ENCODE data around the gene SKIDA1.

Gene SKIDA1

DNA sequence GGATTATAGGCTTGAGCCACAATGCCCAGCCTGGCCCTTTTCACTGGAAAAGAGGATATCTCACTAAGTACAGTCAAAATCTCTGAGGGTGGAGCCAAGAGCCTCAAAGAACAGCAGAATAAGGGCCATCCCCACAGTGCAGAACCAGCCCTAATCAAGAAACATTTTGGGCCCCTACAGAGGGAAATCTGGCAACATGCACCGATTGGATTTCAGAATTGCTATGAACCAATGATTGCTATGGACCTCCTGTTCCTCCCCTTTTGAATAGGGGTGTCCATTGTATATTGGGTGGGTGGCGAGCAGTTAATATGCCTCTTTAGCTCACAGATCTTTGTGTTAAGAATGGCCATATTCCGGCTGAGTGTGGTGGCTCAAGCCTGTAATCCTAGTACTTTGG lies 42.7 kb downstream of the SKIDA1 start:
- H3K4me3 ChIP-seq (ENCODE audit: low read depth in 1 of 5, low read length in 5 of 5): no peak overlapping the region
- H3K27me3 ChIP-seq (ENCODE audit: control insufficient read depth in 5 of 5, insufficient read depth in 4 of 5, low read length in 5 of 5): no peaks in the 10 kb centered on the region
- H3K36me3 ChIP-seq (ENCODE audit: control insufficient read depth in 5 of 5, insufficient read depth in 5 of 5, low read length in 5 of 5): no peaks in the 10 kb centered on the region
- no peak overlapping the region for H3K9ac ChIP-seq (ENCODE audit: low read length in 5 of 5)
- H3K9me3 ChIP-seq (ENCODE audit: control insufficient read depth in 5 of 5, low read length in 5 of 5): peaks cover 0 to 2% (median 0%) of the 10 kb centered on the region in 5 donors
- no peaks in the 10 kb centered on the region for H3K4me1 ChIP-seq (ENCODE audit: control insufficient read depth in 5 of 5, insufficient read depth in 5 of 5, low read length in 5 of 5)
- no peak overlapping the region for H3K27ac ChIP-seq (ENCODE audit: low read depth, low read length)

DNA sequence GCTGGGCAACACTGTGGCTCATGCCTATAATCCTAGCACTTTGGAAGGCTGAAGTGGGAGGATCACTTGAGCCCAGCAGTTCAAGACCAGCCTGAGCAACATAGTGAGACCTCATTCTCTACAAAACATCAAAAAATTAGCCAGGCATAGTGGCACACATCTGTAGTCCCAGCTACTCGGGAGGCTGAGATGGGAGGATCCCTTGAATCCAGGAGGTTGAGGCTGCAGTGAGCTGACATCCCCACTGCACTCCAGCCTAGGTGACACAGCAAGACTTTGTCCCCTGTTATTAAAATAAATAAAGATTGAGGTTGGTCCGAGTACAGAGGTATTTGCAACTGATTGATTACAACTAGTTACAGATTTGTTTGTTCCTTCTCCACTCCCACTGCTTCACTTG lies 44.1 kb downstream of the SKIDA1 start:
- Histone ChIP-seq H3K36me3 (ENCODE audit: control insufficient read depth in 5 of 5, insufficient read depth in 5 of 5, low read length in 5 of 5) (no peaks in the 10 kb centered on the region), H3K27me3 (ENCODE audit: control insufficient read depth in 5 of 5, insufficient read depth in 4 of 5, low read length in 5 of 5) (no peaks in the 10 kb centered on the region), H3K27ac (ENCODE audit: low read depth, low read length) (no peak overlapping the region), H3K4me1 (ENCODE audit: control insufficient read depth in 5 of 5, insufficient read depth in 5 of 5, low read length in 5 of 5) (no peaks in the 10 kb centered on the region), H3K9me3 (ENCODE audit: control insufficient read depth in 5 of 5, low read length in 5 of 5) (peaks cover 0 to 2% (median 0%) of the 10 kb centered on the region in 5 donors), H3K9ac (ENCODE audit: low read length in 5 of 5) (no peak overlapping the region), H3K4me3 (ENCODE audit: low read depth in 1 of 5, low read length in 5 of 5) (no peak overlapping the region)

GRCh38 chr10:21479570-21480315 lies 45.7 kb downstream of the SKIDA1 start:
- Histone ChIP-seq H3K27me3 (ENCODE audit: control insufficient read depth in 5 of 5, insufficient read depth in 4 of 5, low read length in 5 of 5) (no peaks in the 10 kb centered on the region), H3K36me3 (ENCODE audit: control insufficient read depth in 5 of 5, insufficient read depth in 5 of 5, low read length in 5 of 5) (no peaks in the 10 kb centered on the region), H3K27ac (ENCODE audit: low read depth, low read length) (no peak overlapping the region), H3K4me1 (ENCODE audit: control insufficient read depth in 5 of 5, insufficient read depth in 5 of 5, low read length in 5 of 5) (no peaks in the 10 kb centered on the region), H3K9ac (ENCODE audit: low read length in 5 of 5) (no peak overlapping the region), H3K9me3 (ENCODE audit: control insufficient read depth in 5 of 5, low read length in 5 of 5) (peaks cover 0 to 2% (median 0%) of the 10 kb centered on the region in 5 donors), H3K4me3 (ENCODE audit: low read depth in 1 of 5, low read length in 5 of 5) (no peak overlapping the region)

- Histone ChIP-seq H3K36me3 (ENCODE audit: control insufficient read depth in 5 of 5, insufficient read depth in 5 of 5, low read length in 5 of 5) (no peaks in the 10 kb centered on the region), H3K4me1 (ENCODE audit: control insufficient read depth in 5 of 5, insufficient read depth in 5 of 5, low read length in 5 of 5) (no peaks in the 10 kb centered on the region), H3K27ac (ENCODE audit: low read depth, low read length) (no peak overlapping the region), H3K9ac (ENCODE audit: low read length in 5 of 5) (no peak overlapping the region), H3K27me3 (ENCODE audit: control insufficient read depth in 5 of 5, insufficient read depth in 4 of 5, low read length in 5 of 5) (no peaks in the 10 kb centered on the region), H3K9me3 (ENCODE audit: control insufficient read depth in 5 of 5, low read length in 5 of 5) (no peaks in the 10 kb centered on the region), H3K4me3 (ENCODE audit: low read depth in 1 of 5, low read length in 5 of 5) (no peak overlapping the region)
Observed at GRCh38 chr10:21475393-21475792, 50.1 kb downstream of the SKIDA1 start.

DNA sequence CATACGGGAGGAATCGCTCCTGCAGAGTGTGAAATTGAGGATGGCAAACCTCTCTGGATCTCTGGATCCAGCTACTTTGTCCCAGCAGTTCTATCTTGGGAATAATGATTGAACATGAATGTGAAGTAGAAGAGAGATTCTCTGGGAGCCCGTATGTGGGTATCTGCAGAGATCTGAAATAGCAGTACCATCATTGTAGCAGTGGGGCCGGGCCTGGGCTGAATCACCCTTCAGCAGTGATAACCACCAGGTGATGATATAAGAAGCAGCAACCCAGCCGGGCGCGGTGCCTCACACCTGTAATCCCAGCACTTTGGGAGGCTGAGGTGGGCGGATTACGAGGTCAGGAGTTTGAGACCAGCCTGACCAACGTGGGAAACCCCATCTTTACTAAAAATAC lies 51.9 kb downstream of the SKIDA1 start:
- H3K9ac ChIP-seq (ENCODE audit: low read length in 5 of 5): no peak overlapping the region
- H3K27ac ChIP-seq (ENCODE audit: low read depth, low read length): no peak overlapping the region
- no peaks in the 10 kb centered on the region for H3K36me3 ChIP-seq (ENCODE audit: control insufficient read depth in 5 of 5, insufficient read depth in 5 of 5, low read length in 5 of 5)
- H3K4me3 ChIP-seq (ENCODE audit: low read depth in 1 of 5, low read length in 5 of 5): no peak overlapping the region
- H3K9me3 ChIP-seq (ENCODE audit: control insufficient read depth in 5 of 5, low read length in 5 of 5): no peaks in the 10 kb centered on the region
- no peaks in the 10 kb centered on the region for H3K4me1 ChIP-seq (ENCODE audit: control insufficient read depth in 5 of 5, insufficient read depth in 5 of 5, low read length in 5 of 5)
- no peaks in the 10 kb centered on the region for H3K27me3 ChIP-seq (ENCODE audit: control insufficient read depth in 5 of 5, insufficient read depth in 4 of 5, low read length in 5 of 5)

DNA sequence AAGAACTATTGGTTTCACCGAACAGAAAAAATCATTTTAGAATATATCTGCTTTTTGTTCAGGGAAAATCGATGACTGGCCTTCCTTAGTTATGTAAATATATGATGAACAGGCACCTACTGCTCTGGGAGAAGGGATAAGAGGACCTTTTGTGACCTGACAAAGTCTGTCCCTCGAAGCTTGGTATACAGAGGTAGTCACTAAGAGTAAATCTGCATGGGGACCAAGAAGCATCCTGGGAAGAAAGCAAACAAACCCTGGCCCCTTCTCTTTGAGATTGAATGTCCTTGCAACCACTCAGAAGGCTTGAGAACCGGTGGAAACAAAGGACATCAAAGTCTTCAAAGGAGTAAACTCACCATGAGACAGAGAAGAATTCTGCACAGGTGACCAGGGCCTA lies 52.3 kb downstream of the SKIDA1 start:
- no peak overlapping the region for H3K9ac ChIP-seq (ENCODE audit: low read length in 5 of 5)
- H3K4me1 ChIP-seq (ENCODE audit: control insufficient read depth in 5 of 5, insufficient read depth in 5 of 5, low read length in 5 of 5): no peaks in the 10 kb centered on the region
- no peaks in the 10 kb centered on the region for H3K9me3 ChIP-seq (ENCODE audit: control insufficient read depth in 5 of 5, low read length in 5 of 5)
- H3K36me3 ChIP-seq (ENCODE audit: control insufficient read depth in 5 of 5, insufficient read depth in 5 of 5, low read length in 5 of 5): no peaks in the 10 kb centered on the region
- no peaks in the 10 kb centered on the region for H3K27me3 ChIP-seq (ENCODE audit: control insufficient read depth in 5 of 5, insufficient read depth in 4 of 5, low read length in 5 of 5)
- H3K27ac ChIP-seq (ENCODE audit: low read depth, low read length): no peak overlapping the region
- no peak overlapping the region for H3K4me3 ChIP-seq (ENCODE audit: low read depth in 1 of 5, low read length in 5 of 5)

DNA sequence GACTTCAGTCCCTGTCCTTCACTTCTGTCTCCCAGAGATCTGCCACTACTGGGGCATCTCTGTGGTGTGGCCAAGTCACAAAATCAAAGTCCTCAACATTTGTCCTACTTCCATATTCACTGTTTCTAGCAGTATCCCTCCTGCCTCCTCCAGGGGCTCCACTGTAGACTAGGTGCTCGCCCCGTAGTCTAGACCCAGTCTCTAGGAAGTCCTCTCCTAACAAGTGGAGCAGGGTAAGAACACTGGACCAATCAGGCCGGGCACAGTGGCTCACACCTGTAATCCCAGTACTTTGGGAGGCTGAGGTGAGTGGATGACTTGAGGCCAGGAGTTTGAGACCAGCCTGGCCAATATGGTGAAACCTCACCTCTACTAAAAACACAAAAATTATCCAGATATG lies 57.4 kb downstream of the SKIDA1 start:
- no peaks in the 10 kb centered on the region for H3K27me3 ChIP-seq (ENCODE audit: control insufficient read depth in 5 of 5, insufficient read depth in 4 of 5, low read length in 5 of 5)
- H3K27ac ChIP-seq (ENCODE audit: low read depth, low read length): no peak overlapping the region
- H3K36me3 ChIP-seq (ENCODE audit: control insufficient read depth in 5 of 5, insufficient read depth in 5 of 5, low read length in 5 of 5): no peaks in the 10 kb centered on the region
- H3K9me3 ChIP-seq (ENCODE audit: control insufficient read depth in 5 of 5, low read length in 5 of 5): no peaks in the 10 kb centered on the region
- H3K4me1 ChIP-seq (ENCODE audit: control insufficient read depth in 5 of 5, insufficient read depth in 5 of 5, low read length in 5 of 5): no peaks in the 10 kb centered on the region
- H3K9ac ChIP-seq (ENCODE audit: low read length in 5 of 5): no peak overlapping the region
- H3K4me3 ChIP-seq (ENCODE audit: low read depth in 1 of 5, low read length in 5 of 5): no peak overlapping the region

DNA sequence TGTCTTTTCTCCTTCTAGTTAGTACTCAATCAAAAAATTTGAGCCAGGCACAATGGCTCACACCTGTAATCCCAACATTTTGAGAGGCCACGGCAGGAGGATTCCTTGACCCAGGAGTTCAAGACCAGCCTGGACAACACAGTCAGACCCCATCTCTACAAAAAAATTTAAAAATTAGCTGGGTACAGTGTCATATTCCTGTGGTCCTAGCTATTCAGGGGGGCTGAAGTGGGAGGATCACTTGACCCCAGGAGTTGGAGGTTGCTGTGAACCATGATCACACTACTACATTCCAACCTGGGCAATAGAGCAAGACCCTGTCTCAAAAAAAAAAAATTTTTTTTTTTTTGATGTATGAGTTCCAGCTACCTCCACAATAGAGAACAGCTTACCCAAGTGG lies 57.8 kb downstream of the SKIDA1 start:
- no peak overlapping the region for H3K9ac ChIP-seq (ENCODE audit: low read length in 5 of 5)
- no peak overlapping the region for H3K27ac ChIP-seq (ENCODE audit: low read depth, low read length)
- no peaks in the 10 kb centered on the region for H3K36me3 ChIP-seq (ENCODE audit: control insufficient read depth in 5 of 5, insufficient read depth in 5 of 5, low read length in 5 of 5)
- no peaks in the 10 kb centered on the region for H3K27me3 ChIP-seq (ENCODE audit: control insufficient read depth in 5 of 5, insufficient read depth in 4 of 5, low read length in 5 of 5)
- no peak overlapping the region for H3K4me3 ChIP-seq (ENCODE audit: low read depth in 1 of 5, low read length in 5 of 5)
- no peaks in the 10 kb centered on the region for H3K9me3 ChIP-seq (ENCODE audit: control insufficient read depth in 5 of 5, low read length in 5 of 5)
- H3K4me1 ChIP-seq (ENCODE audit: control insufficient read depth in 5 of 5, insufficient read depth in 5 of 5, low read length in 5 of 5): no peaks in the 10 kb centered on the region

DNA sequence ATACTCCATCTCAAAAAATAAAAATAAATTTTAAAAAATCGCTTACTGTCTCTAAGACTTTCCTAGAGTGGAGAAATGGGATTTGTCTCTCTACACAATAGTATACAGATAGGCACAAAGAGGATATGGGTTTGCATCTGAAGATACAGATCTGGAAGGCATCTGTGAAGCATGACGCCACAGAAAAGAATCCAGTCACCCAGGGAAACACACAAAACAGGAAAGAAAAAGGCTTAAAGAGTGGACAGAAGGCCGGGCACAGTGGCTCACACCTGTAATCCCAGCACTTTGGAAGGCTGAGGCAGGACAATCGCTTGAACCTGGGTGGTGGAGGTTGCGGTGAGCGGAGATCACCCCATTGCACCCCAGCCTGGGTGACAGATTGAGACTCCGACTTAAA lies 61.3 kb downstream of the SKIDA1 start:
- H3K27ac ChIP-seq (ENCODE audit: low read depth, low read length): no peak overlapping the region
- H3K9ac ChIP-seq (ENCODE audit: low read length in 5 of 5): no peak overlapping the region
- no peaks in the 10 kb centered on the region for H3K27me3 ChIP-seq (ENCODE audit: control insufficient read depth in 5 of 5, insufficient read depth in 4 of 5, low read length in 5 of 5)

More for the DNA sequence above, 61.3 kb downstream of the SKIDA1 start:
- Histone ChIP-seq H3K4me1 (ENCODE audit: control insufficient read depth in 5 of 5, insufficient read depth in 5 of 5, low read length in 5 of 5) (no peaks in the 10 kb centered on the region), H3K9me3 (ENCODE audit: control insufficient read depth in 5 of 5, low read length in 5 of 5) (no peaks in the 10 kb centered on the region), H3K4me3 (ENCODE audit: low read depth in 1 of 5, low read length in 5 of 5) (no peak overlapping the region), H3K36me3 (ENCODE audit: control insufficient read depth in 5 of 5, insufficient read depth in 5 of 5, low read length in 5 of 5) (no peaks in the 10 kb centered on the region)
